ENCODE measurements around the gene ANXA9. TPM values are rescaled to one million over a fixed set of nuclear protein-coding genes. Genes with fewer than 3 reads are reported as not detected.

Gene ANXA9
- total RNA-seq, 1 experiment from 2014 or later = not detected

DNA sequence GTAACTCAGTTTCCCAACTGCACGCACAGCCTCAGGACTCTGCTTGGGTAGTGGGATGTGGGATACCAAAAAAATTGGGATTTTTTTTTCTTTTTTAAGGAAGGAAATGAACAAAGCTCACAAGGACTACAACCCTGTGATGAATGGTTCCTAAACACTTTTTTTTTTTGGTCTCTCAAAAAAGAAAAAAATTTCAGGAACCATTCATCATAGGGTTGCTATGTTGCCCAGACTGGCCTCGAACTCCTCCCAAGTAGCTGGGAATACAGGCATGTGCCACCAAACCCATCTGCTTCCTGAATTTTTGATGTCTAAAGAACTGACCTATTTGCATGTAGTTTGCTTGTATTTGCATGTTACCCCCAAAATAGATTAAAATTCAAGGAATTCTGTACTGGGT is 17.8 kb downstream of the ANXA9 start:
- Histone ChIP-seq H3K36me3 (ENCODE audit: insufficient read depth, low read length, poor library complexity, severe bottlenecking) (peaks cover 2% of the 10 kb centered on the region), H3K4me3 (ENCODE audit: low read depth, low read length, poor library complexity, severe bottlenecking) (no peak overlapping the region), H3K9me3 (ENCODE audit: low read depth, low read length, poor library complexity, severe bottlenecking) (no peaks in the 10 kb centered on the region), H3K27me3 (replicated peaks; ENCODE audit: insufficient read depth, low read depth, low read length, poor library complexity) (no peaks in the 10 kb centered on the region), H3K4me1 (ENCODE audit: insufficient read depth, low read length, poor library complexity, severe bottlenecking) (no peaks in the 10 kb centered on the region), H3K27ac (ENCODE audit: low read depth, low read length, poor library complexity, severe bottlenecking) (no peak overlapping the region)
- TF ChIP-seq, protein P1, sequence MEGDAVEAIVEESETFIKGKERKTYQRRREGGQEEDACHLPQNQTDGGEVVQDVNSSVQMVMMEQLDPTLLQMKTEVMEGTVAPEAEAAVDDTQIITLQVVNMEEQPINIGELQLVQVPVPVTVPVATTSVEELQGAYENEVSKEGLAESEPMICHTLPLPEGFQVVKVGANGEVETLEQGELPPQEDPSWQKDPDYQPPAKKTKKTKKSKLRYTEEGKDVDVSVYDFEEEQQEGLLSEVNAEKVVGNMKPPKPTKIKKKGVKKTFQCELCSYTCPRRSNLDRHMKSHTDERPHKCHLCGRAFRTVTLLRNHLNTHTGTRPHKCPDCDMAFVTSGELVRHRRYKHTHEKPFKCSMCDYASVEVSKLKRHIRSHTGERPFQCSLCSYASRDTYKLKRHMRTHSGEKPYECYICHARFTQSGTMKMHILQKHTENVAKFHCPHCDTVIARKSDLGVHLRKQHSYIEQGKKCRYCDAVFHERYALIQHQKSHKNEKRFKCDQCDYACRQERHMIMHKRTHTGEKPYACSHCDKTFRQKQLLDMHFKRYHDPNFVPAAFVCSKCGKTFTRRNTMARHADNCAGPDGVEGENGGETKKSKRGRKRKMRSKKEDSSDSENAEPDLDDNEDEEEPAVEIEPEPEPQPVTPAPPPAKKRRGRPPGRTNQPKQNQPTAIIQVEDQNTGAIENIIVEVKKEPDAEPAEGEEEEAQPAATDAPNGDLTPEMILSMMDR (conservative IDR thresholded peaks at IDR 0.05; ENCODE audit: low read depth, low read length) = no peak
- no peak for TF ChIP-seq EZH2 (IDR thresholded peaks at IDR 0.05; ENCODE audit: borderline replicate concordance, low read depth, low read length, poor library complexity, severe bottlenecking)
- no TSS peak for BruUV-seq (replicated peaks)
- intact Hi-C loops (cut with micrococcal nuclease; ENCODE audit: unreplicated experiment) = loop anchor here (5.0 to 10.0 kb wide), 2 partner anchors 525 to 743 kb away; partner anchors contain the start of gene CA14
- DNase-seq (ENCODE audit: low spot score) = no peak
- ChIA-PET CTCF (no interaction called here), POLR2A (ENCODE audit: low non-redundant PET) (no interaction called here)

GRCh38 chr1:151000408-151000807 is 18.3 kb downstream of the ANXA9 start:
- no peak for TF ChIP-seq EZH2 (IDR thresholded peaks at IDR 0.05; ENCODE audit: borderline replicate concordance, low read depth, low read length, poor library complexity, severe bottlenecking)
- TF ChIP-seq, protein P1 (conservative IDR thresholded peaks at IDR 0.05; ENCODE audit: low read depth, low read length) = no peak
- Histone ChIP-seq H3K9me3 (ENCODE audit: low read depth, low read length, poor library complexity, severe bottlenecking) (no peaks in the 10 kb centered on the region), H3K4me3 (ENCODE audit: low read depth, low read length, poor library complexity, severe bottlenecking) (no peak overlapping the region), H3K27ac (ENCODE audit: low read depth, low read length, poor library complexity, severe bottlenecking) (no peak overlapping the region), H3K36me3 (ENCODE audit: insufficient read depth, low read length, poor library complexity, severe bottlenecking) (peaks cover 2% of the 10 kb centered on the region), H3K27me3 (replicated peaks; ENCODE audit: insufficient read depth, low read depth, low read length, poor library complexity) (no peaks in the 10 kb centered on the region), H3K4me1 (ENCODE audit: insufficient read depth, low read length, poor library complexity, severe bottlenecking) (peaks cover 2% of the 10 kb centered on the region)
- ChIA-PET POLR2A (ENCODE audit: low non-redundant PET) (interaction anchor here (0.6 kb wide), 1 partner anchor 22 kb away, joined by 3 read pairs; no protein-coding TSS in a partner anchor), CTCF (no interaction called here)
- intact Hi-C loops (cut with micrococcal nuclease; ENCODE audit: unreplicated experiment) = no loop called here
- no peak for DNase-seq (ENCODE audit: low spot score)
- BruUV-seq (replicated peaks) = no TSS peak

DNA sequence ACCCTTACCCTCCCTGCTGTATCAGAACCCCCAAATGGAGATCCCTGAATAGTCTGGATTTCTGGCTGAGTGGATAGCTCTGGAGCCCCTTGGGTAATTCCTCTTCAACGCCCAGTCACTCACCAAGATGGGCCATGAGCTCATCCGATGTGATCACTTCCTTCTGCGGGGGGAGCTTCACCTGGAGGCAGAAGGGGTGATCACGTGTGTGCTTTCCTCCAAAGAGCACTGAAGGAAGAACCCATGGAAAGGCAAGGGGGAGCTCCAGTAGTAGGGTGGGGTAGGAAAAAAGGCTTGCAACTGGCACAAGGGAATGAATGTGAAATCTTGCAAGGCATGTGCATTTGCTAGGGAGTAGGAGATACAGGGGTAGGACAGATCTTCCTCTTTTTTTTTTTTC is 19.5 kb downstream of the ANXA9 start:
- no peak overlapping the region for H3K4me3 ChIP-seq (ENCODE audit: low read depth, low read length, poor library complexity, severe bottlenecking)
- H3K4me1 ChIP-seq (ENCODE audit: insufficient read depth, low read length, poor library complexity, severe bottlenecking) = peaks cover 5% of the 10 kb centered on the region
- H3K9me3 ChIP-seq (ENCODE audit: low read depth, low read length, poor library complexity, severe bottlenecking) = no peaks in the 10 kb centered on the region
- DNase-seq (ENCODE audit: low spot score) = no peak
- no peaks in the 10 kb centered on the region for H3K27me3 ChIP-seq (replicated peaks; ENCODE audit: insufficient read depth, low read depth, low read length, poor library complexity)
- POLR2A ChIA-PET (ENCODE audit: low non-redundant PET) = interaction anchor here (0.6 kb wide), 1 partner anchor 21 kb away, joined by 3 read pairs; no protein-coding TSS in a partner anchor
- intact Hi-C loops (cut with micrococcal nuclease; ENCODE audit: unreplicated experiment) = no loop called here
- no peak overlapping the region for H3K27ac ChIP-seq (ENCODE audit: low read depth, low read length, poor library complexity, severe bottlenecking)
- BruUV-seq (replicated peaks) = no TSS peak
- CTCF ChIA-PET = no interaction called here
- no peak for TF ChIP-seq EZH2 (IDR thresholded peaks at IDR 0.05; ENCODE audit: borderline replicate concordance, low read depth, low read length, poor library complexity, severe bottlenecking)
- TF ChIP-seq, protein P1 (conservative IDR thresholded peaks at IDR 0.05; ENCODE audit: low read depth, low read length) = no peak
- peaks cover 2% of the 10 kb centered on the region for H3K36me3 ChIP-seq (ENCODE audit: insufficient read depth, low read length, poor library complexity, severe bottlenecking)

Measured in A673 (cell line).